SK-N-SH treated with all-trans-retinoic acid at 6 μM for 48 hours (cell line): ENCODE data around the gene TMEM250.

ENCODE experiments used
- ATAC-seq: fragments of 200-7000 bp; cut with Tn5 transposase; 3 replicates; pipeline ENCODE4 v1.9.1; 2020; ENCODE audit warnings: mild to moderate bottlenecking, moderate library complexity
- ARNTL ChIP-seq: fragments of 450-650 bp; formaldehyde crosslinking; IDR thresholded peaks from 2 replicates; pipeline ENCODE4 v1.5.0; 2020; ENCODE audit warnings: low read depth, mild to moderate bottlenecking, moderate library complexity, borderline replicate concordance
- BACH2 ChIP-seq: fragments of 250-450 bp; sonication (Bioruptor Pico); IDR thresholded peaks from 2 replicates; pipeline ENCODE4 v1.9.0; 2021; ENCODE audit warnings: mild to moderate bottlenecking, borderline replicate concordance
- CSRNP3 ChIP-seq: fragments of 250-450 bp; sonication (Bioruptor Pico); IDR thresholded peaks from 2 replicates; pipeline ENCODE4 v1.5.1; 2021; ENCODE audit warnings: mild to moderate bottlenecking, moderate library complexity
- ESRRG ChIP-seq: fragments of 250-450 bp; sonication (Bioruptor Pico); IDR thresholded peaks from 2 replicates; pipeline ENCODE4 v1.6.1; 2021; ENCODE audit warnings: mild to moderate bottlenecking
- GLIS3 ChIP-seq: fragments of 250-450 bp; sonication (Bioruptor Pico); IDR thresholded peaks from 2 replicates; pipeline ENCODE4 v1.5.0; 2020; ENCODE audit warnings: mild to moderate bottlenecking, moderate library complexity
- OSR1 ChIP-seq: fragments of 250-450 bp; sonication (Bioruptor Pico); IDR thresholded peaks from 2 replicates; pipeline ENCODE4 v1.8.0; 2022; ENCODE audit warnings: moderate library complexity, mild to moderate bottlenecking, inconsistent platforms
- PATZ1 ChIP-seq: fragments of 250-450 bp; sonication (Bioruptor Pico); IDR thresholded peaks from 2 replicates; pipeline ENCODE4 v1.8.0; 2020; ENCODE audit warnings: mild to moderate bottlenecking, moderate library complexity, borderline replicate concordance
- PPARA ChIP-seq: fragments of 250-450 bp; sonication (Bioruptor Pico); IDR thresholded peaks from 2 replicates; pipeline ENCODE4 v1.5.0; 2020; ENCODE audit warnings: mild to moderate bottlenecking, borderline replicate concordance
- RARB ChIP-seq: fragments of 250-450 bp; sonication (Bioruptor Pico); IDR thresholded peaks from 2 replicates; pipeline ENCODE4 v1.8.0; 2021; ENCODE audit warnings: mild to moderate bottlenecking, moderate library complexity
- TOX ChIP-seq: fragments of 250-450 bp; sonication (Bioruptor Pico); IDR thresholded peaks from 2 replicates; pipeline ENCODE4 v1.8.0; 2021; ENCODE audit warnings: mild to moderate bottlenecking, moderate library complexity, borderline replicate concordance
- TSHZ2 ChIP-seq: fragments of 250-450 bp; sonication (Bioruptor Pico); IDR thresholded peaks from 2 replicates; pipeline ENCODE4 v1.5.0; 2020; ENCODE audit warnings: mild to moderate bottlenecking, moderate library complexity
- ZC3H10 ChIP-seq: fragments of 250-450 bp; sonication (Bioruptor Pico); IDR thresholded peaks from 2 replicates; pipeline ENCODE4 v1.5.1; 2021; ENCODE audit warnings: mild to moderate bottlenecking, moderate library complexity
- ZFP3 ChIP-seq: fragments of 250-450 bp; sonication (Bioruptor Pico); IDR thresholded peaks from 2 replicates; pipeline ENCODE4 v1.5.0; 2020; ENCODE audit warnings: mild to moderate bottlenecking, moderate library complexity
- ZNF8 ChIP-seq: fragments of 450-650 bp; formaldehyde crosslinking; IDR thresholded peaks from 2 replicates; pipeline ENCODE4 v1.5.0; 2020; ENCODE audit warnings: mild to moderate bottlenecking, moderate library complexity

TMEM250 gene

GRCh38 chr9:136127313-136127712, 8.6 kb upstream of the TMEM250 start:
- TF ChIP-seq PPARA (CRISPR knock-in tag), result no peak
- no peak for TF ChIP-seq BACH2 (CRISPR knock-in tag)
- TF ChIP-seq ESRRG (CRISPR knock-in tag), result no peak
- no peak for ATAC-seq

- TF ChIP-seq ARNTL (CRISPR knock-in tag) (no peak), OSR1 (no peak), CSRNP3 (CRISPR knock-in tag) (no peak), TOX (no peak)
- no peak for ATAC-seq
Measured at GRCh38 chr9:136124976-136125692, 6.5 kb upstream of the TMEM250 start.

GRCh38 chr9:136122425-136123383, 4.0 kb upstream of the TMEM250 start:
- peak; percentile 72 for ATAC-seq

GRCh38 chr9:136121801-136122200, 3.1 kb upstream of the TMEM250 start:
- no peak for ATAC-seq
- TF ChIP-seq GLIS3 (CRISPR knock-in tag), result no peak
- no peak for TF ChIP-seq PPARA (CRISPR knock-in tag)
- TF ChIP-seq RARB (CRISPR knock-in tag), result no peak
- TF ChIP-seq ZNF8 (CRISPR knock-in tag), result no peak

More at GRCh38 chr9:136122425-136123383, 4.0 kb upstream of the TMEM250 start:
- TF ChIP-seq BACH2 (CRISPR knock-in tag) (no peak), ZFP3 (peak; percentile 86), TSHZ2 (CRISPR knock-in tag) (no peak)

GRCh38 chr9:136120438-136120844, 1.8 kb upstream of the TMEM250 start:
- no peak for ATAC-seq

More at GRCh38 chr9:136120438-136120844, 1.8 kb upstream of the TMEM250 start:
- TF ChIP-seq TSHZ2 (CRISPR knock-in tag) (no peak), ZC3H10 (CRISPR knock-in tag) (no peak), TOX (no peak), GLIS3 (CRISPR knock-in tag) (no peak), PATZ1 (CRISPR knock-in tag) (no peak)
